PC-3 (cell line): ENCODE measurements around the gene SPATC1L. TPM values are rescaled to one million over a fixed set of nuclear protein-coding genes. Genes with fewer than 3 reads are reported as not detected.

Source experiments
- ATAC-seq: fragments of 200-7000 bp; cut with Tn5 transposase; 2 replicates; pipeline ENCODE4 v1.9.1; 2020; ENCODE audit warnings: mild to moderate bottlenecking, moderate library complexity
- BruUV-seq: library from RNA; stranded (reverse); fragments of 400-500 nt; replicated peaks from 2 replicates; lab custom pipeline; 2021; lab: Mats Ljungman, UMichigan
- CTCF ChIA-PET: fragments of 300-600 bp; sonication (Branson Sonifier 250); formaldehyde crosslinking; loops from one replicate; lab custom pipeline; 2022; ENCODE audit warnings: antibody characterized with exemption; lab: Charles Lee
- POLR2A ChIA-PET: fragments of 300-600 bp; sonication (Branson Sonifier 250); formaldehyde crosslinking; loops from one replicate; lab custom pipeline; 2022; ENCODE audit warnings: antibody characterized with exemption; ENCODE audit not compliant: unreplicated experiment; lab: Charles Lee
- DNase-seq: peaks from one replicate; pipeline ENCODE4 v3.0.0-alpha.2; 2015
- H2AFZ ChIP-seq: fragments of 300-600 bp; sonication (generic); 2 replicates; pipeline ENCODE4 v1.6.0; 2016; ENCODE audit warnings: antibody characterized with exemption, low read length
- H3F3A ChIP-seq: fragments of 300-600 bp; sonication (generic); one replicate; pipeline ENCODE4 v1.6.0; 2017; ENCODE audit warnings: antibody characterized with exemption, low read length, control low read depth, mild to moderate bottlenecking; ENCODE audit not compliant: unreplicated experiment
- H3K27ac ChIP-seq: fragments of 300-600 bp; sonication (generic); 2 replicates; pipeline ENCODE4 v1.5.1; 2016; ENCODE audit warnings: mild to moderate bottlenecking, low read length
- H3K27me3 ChIP-seq: fragments of 300-600 bp; sonication (generic); 2 replicates; pipeline ENCODE4 v1.6.1; 2016; ENCODE audit warnings: low read length, mixed read lengths
- H3K36me3 ChIP-seq: fragments of 300-600 bp; sonication (generic); 2 replicates; pipeline ENCODE4 v1.6.1; 2016; ENCODE audit warnings: low read depth, mixed run types, low read length, mixed read lengths
- H3K4me1 ChIP-seq: fragments of 300-600 bp; sonication (generic); 2 replicates; pipeline ENCODE4 v1.5.1; 2016; ENCODE audit warnings: low read length; ENCODE audit not compliant: insufficient read depth
- H3K4me2 ChIP-seq: fragments of 300-600 bp; sonication (generic); 2 replicates; pipeline ENCODE4 v1.6.0; 2016; ENCODE audit warnings: low read length
- H3K4me3 ChIP-seq: fragments of 300-600 bp; sonication (generic); 2 replicates; pipeline ENCODE4 v1.5.1; 2016; ENCODE audit warnings: mild to moderate bottlenecking, low read length, mixed read lengths
- H3K79me2 ChIP-seq: fragments of 300-600 bp; sonication (generic); 2 replicates; pipeline ENCODE4 v1.6.1; 2017; ENCODE audit warnings: low read length, mixed read lengths
- H3K9ac ChIP-seq: fragments of 300-600 bp; sonication (generic); 2 replicates; pipeline ENCODE4 v1.6.0; 2016; ENCODE audit warnings: mild to moderate bottlenecking, low read length
- H3K9me2 ChIP-seq: fragments of 300-600 bp; sonication (generic); replicated peaks from 2 replicates; pipeline ENCODE4 v1.6.1; 2016; ENCODE audit warnings: mixed run types, low read length, mixed read lengths
- H3K9me3 ChIP-seq: fragments of 300-600 bp; sonication (generic); 2 replicates; pipeline ENCODE4 v1.6.1; 2016; ENCODE audit warnings: low read length, mixed read lengths
- H4K20me1 ChIP-seq: fragments of 300-600 bp; sonication (generic); 2 replicates; pipeline ENCODE4 v1.6.1; 2016; ENCODE audit warnings: low read length, mixed read lengths
- EZH2 ChIP-seq: fragments of 300-600 bp; sonication (generic); IDR thresholded peaks from one replicate; pipeline ENCODE4 v1.6.1; 2017; ENCODE audit warnings: antibody characterized with exemption, mild to moderate bottlenecking, low read length; ENCODE audit not compliant: unreplicated experiment
- EZH2phosphoT487 ChIP-seq: fragments of 300-600 bp; sonication (generic); IDR thresholded peaks from 2 replicates; pipeline ENCODE4 v1.6.1; 2018; ENCODE audit warnings: mild to moderate bottlenecking, antibody characterized with exemption, low read length, borderline replicate concordance
- intact Hi-C: fragments of 100-400 bp; cut with micrococcal nuclease; formaldehyde crosslinking; loops from 2 replicates; pipeline ENCODE4 v1.9.0; 2023
- total RNA-seq: library from RNA; depleted of rRNA; stranded (reverse); fragments of >200 nt; gene quantifications from 2 replicates; pipeline ENCODE4 v1.2.3, GENCODE V29; 2014
- TF ChIP-seq, protein P1 (sequence below): fragments of 300-600 bp; sonication (generic); conservative IDR thresholded peaks from 2 replicates; pipeline ENCODE4 v1.5.1; 2017; ENCODE audit warnings: antibody characterized with exemption, low read depth, mild to moderate bottlenecking, low read length

SPATC1L gene
- total RNA-seq, 1 experiment from 2014 or later, result 41.7 TPM

DNA sequence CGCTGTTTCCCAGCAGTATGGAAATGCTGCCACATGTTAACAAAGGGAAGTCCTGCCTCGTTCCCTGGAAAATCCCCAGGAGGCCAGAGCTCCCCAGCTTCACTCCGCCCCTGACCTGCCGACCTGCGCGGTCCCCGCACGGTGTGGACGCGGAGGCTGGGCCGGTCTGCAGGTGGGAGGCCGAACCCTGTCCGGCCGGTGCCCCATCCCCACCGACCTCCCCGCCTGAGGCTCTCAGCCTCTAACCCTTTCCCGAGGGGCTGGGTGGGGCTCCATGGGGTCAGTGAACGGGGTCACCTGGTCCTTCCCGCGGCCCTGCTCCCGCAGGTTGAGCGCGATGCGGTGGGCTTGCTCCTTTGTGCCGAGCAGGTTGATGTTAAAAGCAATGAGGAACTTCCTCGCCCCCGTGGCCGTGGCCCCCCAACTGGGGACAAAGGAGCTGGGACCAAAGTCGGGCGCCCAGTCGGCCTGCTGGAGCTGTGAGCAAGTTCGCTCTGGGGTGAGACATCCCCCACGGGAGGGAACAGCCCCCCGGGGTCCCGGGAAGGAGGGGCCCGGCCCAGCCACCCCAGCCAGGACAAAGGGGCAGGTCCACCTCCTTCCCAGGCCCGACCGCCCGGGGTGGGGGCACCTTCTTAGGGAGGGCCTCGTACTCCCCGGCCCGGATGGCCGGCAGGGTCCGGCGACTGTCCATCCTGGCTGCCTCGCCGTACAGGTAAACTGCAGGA, 32.8 kb downstream of the SPATC1L start:
- Histone ChIP-seq H3K9me2 (no peaks in the 10 kb centered on the region), H3K27me3 (no peaks in the 10 kb centered on the region), H3K79me2 (no peaks in the 10 kb centered on the region), H3K4me1 (0 out of 2 replicates have a peak, but pooled peaks cover 4% of the 10 kb centered on the region), H4K20me1 (no peaks in the 10 kb centered on the region), H3K9ac (no peak overlapping the region), H3K9me3 (no peaks in the 10 kb centered on the region), H3K4me3 (no peak overlapping the region), H3F3A (peaks cover 7% of the 10 kb centered on the region), H2AFZ (no peak overlapping the region), H3K36me3 (no peaks in the 10 kb centered on the region), H3K27ac (no peak overlapping the region), H3K4me2 (no peak overlapping the region)
- BruUV-seq, result no TSS peak
- TF ChIP-seq EZH2 (no peak), EZH2phosphoT487 (no peak)
- TF ChIP-seq, protein P1, sequence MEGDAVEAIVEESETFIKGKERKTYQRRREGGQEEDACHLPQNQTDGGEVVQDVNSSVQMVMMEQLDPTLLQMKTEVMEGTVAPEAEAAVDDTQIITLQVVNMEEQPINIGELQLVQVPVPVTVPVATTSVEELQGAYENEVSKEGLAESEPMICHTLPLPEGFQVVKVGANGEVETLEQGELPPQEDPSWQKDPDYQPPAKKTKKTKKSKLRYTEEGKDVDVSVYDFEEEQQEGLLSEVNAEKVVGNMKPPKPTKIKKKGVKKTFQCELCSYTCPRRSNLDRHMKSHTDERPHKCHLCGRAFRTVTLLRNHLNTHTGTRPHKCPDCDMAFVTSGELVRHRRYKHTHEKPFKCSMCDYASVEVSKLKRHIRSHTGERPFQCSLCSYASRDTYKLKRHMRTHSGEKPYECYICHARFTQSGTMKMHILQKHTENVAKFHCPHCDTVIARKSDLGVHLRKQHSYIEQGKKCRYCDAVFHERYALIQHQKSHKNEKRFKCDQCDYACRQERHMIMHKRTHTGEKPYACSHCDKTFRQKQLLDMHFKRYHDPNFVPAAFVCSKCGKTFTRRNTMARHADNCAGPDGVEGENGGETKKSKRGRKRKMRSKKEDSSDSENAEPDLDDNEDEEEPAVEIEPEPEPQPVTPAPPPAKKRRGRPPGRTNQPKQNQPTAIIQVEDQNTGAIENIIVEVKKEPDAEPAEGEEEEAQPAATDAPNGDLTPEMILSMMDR, result no peak
- POLR2A ChIA-PET, result no interaction called here
- ATAC-seq (no peak), DNase-seq (no peak)
- CTCF ChIA-PET, result no interaction called here
- intact Hi-C loops, result no loop called here

DNA sequence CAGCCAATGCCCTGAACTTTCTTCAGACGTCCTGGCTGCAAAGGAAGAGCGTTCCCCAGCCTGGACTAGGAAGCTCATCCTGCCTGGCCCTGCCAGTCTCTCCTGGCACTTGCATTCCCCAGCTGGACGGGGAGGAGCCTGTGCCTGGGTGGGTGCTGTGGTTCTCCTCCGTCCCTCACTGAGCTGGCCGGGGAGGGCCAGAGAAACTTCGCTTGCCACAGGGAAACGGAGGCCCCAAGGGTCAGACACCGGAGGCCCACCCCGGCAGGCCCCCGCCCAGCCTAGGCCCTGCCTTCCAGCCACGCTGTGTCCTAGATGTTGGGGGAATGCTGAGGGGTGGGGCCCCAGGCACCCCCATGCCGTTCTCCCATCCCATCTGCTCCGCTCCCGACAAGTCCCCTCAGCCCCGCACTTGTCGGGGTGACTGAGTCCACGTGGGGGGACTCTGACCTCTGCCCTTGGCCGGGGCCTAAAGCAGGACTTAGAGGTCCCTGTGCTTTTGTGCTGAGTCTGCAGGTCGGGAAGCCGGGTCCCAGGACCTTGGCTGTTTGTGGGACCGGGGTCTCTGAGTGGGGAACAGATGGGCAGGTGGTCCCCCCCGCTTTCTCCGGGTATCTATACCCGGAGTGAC, 33.7 kb downstream of the SPATC1L start:
- POLR2A ChIA-PET, result no interaction called here

More for the DNA sequence above, 33.7 kb downstream of the SPATC1L start:
- Histone ChIP-seq H3K4me2 (no peak overlapping the region), H3K9ac (no peak overlapping the region), H2AFZ (no peak overlapping the region), H3K27me3 (no peaks in the 10 kb centered on the region), H3K4me1 (0 out of 2 replicates have a peak, but pooled peaks cover 4% of the 10 kb centered on the region), H3K36me3 (no peaks in the 10 kb centered on the region), H3K4me3 (no peak overlapping the region), H4K20me1 (no peaks in the 10 kb centered on the region), H3K9me2 (no peaks in the 10 kb centered on the region), H3K9me3 (no peaks in the 10 kb centered on the region), H3K27ac (no peak overlapping the region), H3K79me2 (no peaks in the 10 kb centered on the region), H3F3A (peaks cover 7% of the 10 kb centered on the region)
- intact Hi-C loops, result no loop called here
- DNase-seq (no peak), ATAC-seq (no peak)
- no peak for TF ChIP-seq EZH2phosphoT487
- TF ChIP-seq, protein P1, result no peak
- CTCF ChIA-PET, result no interaction called here
- BruUV-seq, result no TSS peak
